ENCODE data around the gene SPEG. TPM values are rescaled to one million over a fixed set of nuclear protein-coding genes. Genes with fewer than 3 reads are reported as not detected.

The SPEG gene
- total RNA-seq, 1 donor from 2014 or later: 390 TPM

GRCh38 chr2:219426534-219427136, 8.0 kb upstream of the SPEG start:
- H3K9me3 ChIP-seq: no peaks in the 10 kb centered on the region
- no peaks in the 10 kb centered on the region for H3K27me3 ChIP-seq
- TF ChIP-seq CTCF (IDR thresholded peaks at IDR 0.05): no peak
- intact Hi-C loops (cut with DNase I): no loop called here
- no peak overlapping the region for H3K4me3 ChIP-seq
- H3K36me3 ChIP-seq: no peaks in the 10 kb centered on the region
- H3K27ac ChIP-seq: no peak overlapping the region
- H3K4me1 ChIP-seq: peaks cover 0 to 13% of the 10 kb centered on the region in 2 donors
- DNase-seq (ENCODE audit: low spot score in 2 of 2): no peak

- Histone ChIP-seq H3K36me3 (no peaks in the 10 kb centered on the region), H3K27ac (peak overlapping the region; percentile 17 to 64), H3K27me3 (no peaks in the 10 kb centered on the region), H3K4me1 (peaks cover 0 to 13% of the 10 kb centered on the region in 2 donors), H3K9me3 (no peaks in the 10 kb centered on the region), H3K4me3 (no peak overlapping the region)
- intact Hi-C loops (cut with DNase I): no loop called here
- no peak for DNase-seq (ENCODE audit: low spot score in 2 of 2)
- no peak for TF ChIP-seq CTCF (IDR thresholded peaks at IDR 0.05)
These were observed 6.2 kb upstream of the SPEG start for GRCh38 chr2:219428469-219428868.

GRCh38 chr2:219429958-219430606, 4.6 kb upstream of the SPEG start:
- DNase-seq (ENCODE audit: low spot score in 2 of 2): no peak
- Histone ChIP-seq H3K4me3 (no peak overlapping the region), H3K9me3 (no peaks in the 10 kb centered on the region), H3K27ac (peak overlapping the region; percentile 74 to 75), H3K4me1 (peaks cover 7 to 14% of the 10 kb centered on the region in 2 donors), H3K27me3 (no peaks in the 10 kb centered on the region), H3K36me3 (no peaks in the 10 kb centered on the region)
- intact Hi-C loops (cut with DNase I): loop anchor here (1.0 to 2.0 kb wide), 5 partner anchors 27 to 100 kb away; no protein-coding TSS in a partner anchor
- TF ChIP-seq CTCF (IDR thresholded peaks at IDR 0.05): no peak

GRCh38 chr2:219430633-219431615, 3.7 kb upstream of the SPEG start:
- TF ChIP-seq CTCF (IDR thresholded peaks at IDR 0.05): peak; percentile 40 to 53 (median 43)
- Histone ChIP-seq H3K27ac (peak overlapping the region; percentile 74 to 75), H3K27me3 (no peaks in the 10 kb centered on the region), H3K36me3 (no peaks in the 10 kb centered on the region), H3K9me3 (no peaks in the 10 kb centered on the region), H3K4me3 (no peak overlapping the region), H3K4me1 (peaks cover 10 to 18% of the 10 kb centered on the region in 2 donors)
- intact Hi-C loops (cut with DNase I): loop anchor here (1.0 to 2.0 kb wide), 5 partner anchors 28 to 99 kb away; no protein-coding TSS in a partner anchor
- DNase-seq (ENCODE audit: low spot score in 2 of 2): no peak

- Histone ChIP-seq H3K4me3 (peak overlapping the region in 1 of 2 donors; percentile 58), H3K27me3 (no peaks in the 10 kb centered on the region), H3K27ac (peak overlapping the region; percentile 76 to 77), H3K9me3 (no peaks in the 10 kb centered on the region), H3K36me3 (no peaks in the 10 kb centered on the region), H3K4me1 (peaks cover 10 to 24% of the 10 kb centered on the region in 2 donors)
- intact Hi-C loops (cut with DNase I): no loop called here
- DNase-seq (ENCODE audit: low spot score in 2 of 2): no peak
- peak; percentile 14 to 42 (median 35) for TF ChIP-seq CTCF (IDR thresholded peaks at IDR 0.05)
These were observed 776 bp upstream of the SPEG start for GRCh38 chr2:219433666-219434467.
